ENCODE results near the gene CNTFR. TPM values are rescaled to one million over a fixed set of nuclear protein-coding genes. Genes with fewer than 3 reads are reported as not detected.

The CNTFR gene
- total RNA-seq, 2 donors from 2014 or later = 8.7 to 13.7 TPM

DNA sequence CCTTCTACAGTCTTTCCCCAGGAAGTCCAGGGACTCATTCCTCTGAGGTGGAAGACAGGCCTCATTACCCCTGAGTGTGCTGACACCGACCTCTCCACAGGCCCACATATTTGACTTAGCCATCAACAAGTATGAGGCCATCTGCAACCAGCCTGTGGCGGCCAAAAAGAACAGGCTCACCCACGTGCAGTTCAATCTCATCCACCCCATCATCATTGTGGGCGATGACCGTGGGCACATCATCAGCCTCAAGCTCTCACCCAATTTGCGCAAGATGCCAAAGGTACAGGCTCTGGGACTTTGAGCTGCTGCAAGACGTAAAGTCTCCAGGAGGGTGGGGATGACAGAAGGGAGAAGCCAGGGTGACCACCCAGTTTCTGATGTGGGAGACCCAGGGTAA lies 72.3 kb downstream of the CNTFR start:
- no peak for DNase-seq (ENCODE audit: low spot score)

DNA sequence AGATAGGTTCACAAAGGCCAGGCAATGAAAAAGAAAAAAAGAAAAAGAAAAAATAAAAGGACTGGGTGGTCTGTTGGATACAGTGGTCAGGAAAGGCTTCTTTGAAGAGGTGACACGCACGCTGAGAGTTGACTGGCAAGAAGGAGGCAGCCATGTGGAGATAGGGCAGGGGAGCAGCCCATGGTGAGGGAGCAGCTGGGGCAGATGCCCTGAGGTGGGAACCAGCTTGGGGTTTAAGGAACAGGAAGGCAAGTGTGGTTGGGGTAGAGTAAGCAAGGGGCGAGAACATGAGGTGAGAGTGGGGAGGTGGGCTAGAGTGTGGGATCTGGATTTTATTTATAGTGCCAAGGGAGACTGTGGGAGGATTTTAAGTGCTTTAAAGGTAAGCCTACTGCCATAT lies 73.6 kb downstream of the CNTFR start:
- Histone ChIP-seq H3K36me3 (no peaks in the 10 kb centered on the region), H3K4me1 (ENCODE audit: control insufficient read depth in 1 of 2, low read depth in 2 of 2) (no peaks in the 10 kb centered on the region), H3K27ac (no peak overlapping the region), H3K27me3 (replicated peaks; ENCODE audit: insufficient read depth) (no peaks in the 10 kb centered on the region), H3K9me3 (no peaks in the 10 kb centered on the region), H3K4me3 (no peak overlapping the region)
- DNase-seq (ENCODE audit: low spot score) = no peak
- ATAC-seq (ENCODE audit: insufficient number of reproducible peaks, low FRiP score, low read depth) = no peak
- TF ChIP-seq, protein P1, sequence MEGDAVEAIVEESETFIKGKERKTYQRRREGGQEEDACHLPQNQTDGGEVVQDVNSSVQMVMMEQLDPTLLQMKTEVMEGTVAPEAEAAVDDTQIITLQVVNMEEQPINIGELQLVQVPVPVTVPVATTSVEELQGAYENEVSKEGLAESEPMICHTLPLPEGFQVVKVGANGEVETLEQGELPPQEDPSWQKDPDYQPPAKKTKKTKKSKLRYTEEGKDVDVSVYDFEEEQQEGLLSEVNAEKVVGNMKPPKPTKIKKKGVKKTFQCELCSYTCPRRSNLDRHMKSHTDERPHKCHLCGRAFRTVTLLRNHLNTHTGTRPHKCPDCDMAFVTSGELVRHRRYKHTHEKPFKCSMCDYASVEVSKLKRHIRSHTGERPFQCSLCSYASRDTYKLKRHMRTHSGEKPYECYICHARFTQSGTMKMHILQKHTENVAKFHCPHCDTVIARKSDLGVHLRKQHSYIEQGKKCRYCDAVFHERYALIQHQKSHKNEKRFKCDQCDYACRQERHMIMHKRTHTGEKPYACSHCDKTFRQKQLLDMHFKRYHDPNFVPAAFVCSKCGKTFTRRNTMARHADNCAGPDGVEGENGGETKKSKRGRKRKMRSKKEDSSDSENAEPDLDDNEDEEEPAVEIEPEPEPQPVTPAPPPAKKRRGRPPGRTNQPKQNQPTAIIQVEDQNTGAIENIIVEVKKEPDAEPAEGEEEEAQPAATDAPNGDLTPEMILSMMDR (IDR thresholded peaks at IDR 0.05) = no peak

More for the DNA sequence above, 72.3 kb downstream of the CNTFR start:
- Histone ChIP-seq H3K4me3 (no peak overlapping the region), H3K4me1 (ENCODE audit: control insufficient read depth in 1 of 2, low read depth in 2 of 2) (peaks cover 0 to 3% of the 10 kb centered on the region in 2 donors), H3K27me3 (replicated peaks; ENCODE audit: insufficient read depth) (no peaks in the 10 kb centered on the region), H3K27ac (no peak overlapping the region), H3K9me3 (no peaks in the 10 kb centered on the region), H3K36me3 (no peaks in the 10 kb centered on the region)
- no peak for ATAC-seq (ENCODE audit: insufficient number of reproducible peaks, low FRiP score, low read depth)
- TF ChIP-seq, protein P1 (IDR thresholded peaks at IDR 0.05) = no peak

GRCh38 chr9:34514816-34515215 lies 74.7 kb downstream of the CNTFR start:
- ATAC-seq (ENCODE audit: insufficient number of reproducible peaks, low FRiP score, low read depth) (no peak), DNase-seq (ENCODE audit: low spot score) (no peak)
- H3K4me1 ChIP-seq (ENCODE audit: control insufficient read depth in 1 of 2, low read depth in 2 of 2) = no peaks in the 10 kb centered on the region
- no peak overlapping the region for H3K4me3 ChIP-seq
- H3K36me3 ChIP-seq = no peaks in the 10 kb centered on the region
- no peaks in the 10 kb centered on the region for H3K27me3 ChIP-seq (replicated peaks; ENCODE audit: insufficient read depth)
- no peak overlapping the region for H3K27ac ChIP-seq
- TF ChIP-seq, protein P1 (IDR thresholded peaks at IDR 0.05) = no peak
- no peaks in the 10 kb centered on the region for H3K9me3 ChIP-seq

DNA sequence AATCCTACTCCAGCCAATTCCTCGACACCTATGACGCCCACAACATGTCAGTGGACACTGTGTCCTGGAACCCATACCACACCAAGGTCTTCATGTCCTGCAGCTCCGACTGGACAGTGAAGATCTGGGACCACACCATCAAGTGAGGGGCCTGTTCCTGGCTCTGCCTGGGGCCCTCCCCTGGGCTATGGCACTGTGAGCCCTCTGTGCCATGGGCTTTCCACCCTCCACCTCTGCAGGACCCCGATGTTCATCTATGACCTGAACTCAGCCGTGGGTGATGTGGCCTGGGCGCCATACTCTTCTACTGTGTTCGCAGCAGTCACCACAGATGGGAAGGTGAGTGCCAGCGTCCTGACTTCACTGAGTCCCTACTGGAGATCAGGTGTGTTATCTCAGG lies 75.1 kb downstream of the CNTFR start:
- no peak overlapping the region for H3K27ac ChIP-seq
- ATAC-seq (ENCODE audit: insufficient number of reproducible peaks, low FRiP score, low read depth) (no peak), DNase-seq (ENCODE audit: low spot score) (no peak)
- no peak overlapping the region for H3K4me3 ChIP-seq
- TF ChIP-seq, protein P1 (IDR thresholded peaks at IDR 0.05) = no peak
- H3K9me3 ChIP-seq = no peaks in the 10 kb centered on the region
- H3K36me3 ChIP-seq = no peaks in the 10 kb centered on the region
- no peaks in the 10 kb centered on the region for H3K4me1 ChIP-seq (ENCODE audit: control insufficient read depth in 1 of 2, low read depth in 2 of 2)
- H3K27me3 ChIP-seq (replicated peaks; ENCODE audit: insufficient read depth) = no peaks in the 10 kb centered on the region

- Histone ChIP-seq H3K36me3 (no peaks in the 10 kb centered on the region), H3K27me3 (replicated peaks; ENCODE audit: insufficient read depth) (no peaks in the 10 kb centered on the region), H3K4me3 (no peak overlapping the region), H3K27ac (no peak overlapping the region), H3K9me3 (no peaks in the 10 kb centered on the region), H3K4me1 (ENCODE audit: control insufficient read depth in 1 of 2, low read depth in 2 of 2) (no peaks in the 10 kb centered on the region)
- DNase-seq (ENCODE audit: low spot score) (no peak), ATAC-seq (ENCODE audit: insufficient number of reproducible peaks, low FRiP score, low read depth) (no peak)
- TF ChIP-seq, protein P1 (IDR thresholded peaks at IDR 0.05) = no peak
Measured at GRCh38 chr9:34513567-34514214, 75.8 kb downstream of the CNTFR start.
